AG10803 (cell line): ENCODE measurements around the gene ERC1.

Experiments used
- DNase-seq: peaks from one replicate; pipeline ENCODE4 v3.0.0; 2010; ENCODE audit warnings: low read depth
- H3K4me3 ChIP-seq: 2 replicates; pipeline ENCODE4 v1.5.1; 2011; ENCODE audit warnings: mild to moderate bottlenecking, low read length, control low read depth
- TF ChIP-seq, protein P1 (sequence below): conservative IDR thresholded peaks from 2 replicates; pipeline ENCODE4 v1.5.1; 2011; ENCODE audit warnings: mild to moderate bottlenecking, low read length, control low read depth, inconsistent platforms

Gene ERC1

DNA sequence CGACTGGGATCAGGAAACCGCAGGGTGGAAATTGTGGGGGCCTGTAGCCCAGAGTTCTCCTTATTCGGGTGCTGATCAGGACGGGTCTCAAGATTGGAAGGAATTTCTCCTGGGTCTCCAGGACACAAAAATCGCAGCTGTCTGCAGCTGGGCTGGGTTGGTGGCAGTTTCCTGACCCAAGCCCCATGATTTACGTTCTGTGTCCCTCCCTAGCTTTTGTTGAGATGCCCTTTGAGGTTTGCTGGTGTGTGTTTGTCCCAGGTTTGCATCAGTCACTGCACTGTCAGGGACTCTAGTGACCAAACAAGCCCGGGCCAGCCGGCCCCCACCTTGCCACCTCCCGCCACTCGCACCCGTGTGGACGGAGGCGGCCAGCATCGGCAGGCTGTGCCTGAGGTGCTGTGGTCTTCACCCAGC lies 513.9 kb downstream of the ERC1 start:
- TF ChIP-seq, protein P1, sequence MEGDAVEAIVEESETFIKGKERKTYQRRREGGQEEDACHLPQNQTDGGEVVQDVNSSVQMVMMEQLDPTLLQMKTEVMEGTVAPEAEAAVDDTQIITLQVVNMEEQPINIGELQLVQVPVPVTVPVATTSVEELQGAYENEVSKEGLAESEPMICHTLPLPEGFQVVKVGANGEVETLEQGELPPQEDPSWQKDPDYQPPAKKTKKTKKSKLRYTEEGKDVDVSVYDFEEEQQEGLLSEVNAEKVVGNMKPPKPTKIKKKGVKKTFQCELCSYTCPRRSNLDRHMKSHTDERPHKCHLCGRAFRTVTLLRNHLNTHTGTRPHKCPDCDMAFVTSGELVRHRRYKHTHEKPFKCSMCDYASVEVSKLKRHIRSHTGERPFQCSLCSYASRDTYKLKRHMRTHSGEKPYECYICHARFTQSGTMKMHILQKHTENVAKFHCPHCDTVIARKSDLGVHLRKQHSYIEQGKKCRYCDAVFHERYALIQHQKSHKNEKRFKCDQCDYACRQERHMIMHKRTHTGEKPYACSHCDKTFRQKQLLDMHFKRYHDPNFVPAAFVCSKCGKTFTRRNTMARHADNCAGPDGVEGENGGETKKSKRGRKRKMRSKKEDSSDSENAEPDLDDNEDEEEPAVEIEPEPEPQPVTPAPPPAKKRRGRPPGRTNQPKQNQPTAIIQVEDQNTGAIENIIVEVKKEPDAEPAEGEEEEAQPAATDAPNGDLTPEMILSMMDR = no peak
- DNase-seq = no peak
- no peak overlapping the region for H3K4me3 ChIP-seq

DNA sequence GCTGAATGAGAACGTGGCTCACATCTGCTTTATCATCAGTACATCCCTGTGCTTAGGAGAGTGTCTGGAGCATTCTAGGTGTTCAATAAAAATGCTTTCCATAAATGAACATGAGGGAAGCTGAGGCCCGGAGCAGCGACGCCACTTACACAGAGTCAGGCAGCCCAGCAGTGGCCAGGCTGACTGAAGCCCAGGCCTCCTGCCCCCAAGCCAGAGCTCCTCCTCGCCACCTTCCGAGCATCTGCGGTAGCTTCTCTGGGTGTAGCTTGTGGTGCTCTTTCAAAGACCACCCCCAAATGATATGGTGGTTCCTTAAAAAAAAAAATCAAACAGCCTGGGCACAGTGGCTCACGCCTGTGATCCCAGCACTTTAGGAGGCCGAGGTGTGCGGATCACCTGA lies 514.6 kb downstream of the ERC1 start:
- TF ChIP-seq, protein P1 = no peak
- no peak for DNase-seq
- H3K4me3 ChIP-seq = no peak overlapping the region

DNA sequence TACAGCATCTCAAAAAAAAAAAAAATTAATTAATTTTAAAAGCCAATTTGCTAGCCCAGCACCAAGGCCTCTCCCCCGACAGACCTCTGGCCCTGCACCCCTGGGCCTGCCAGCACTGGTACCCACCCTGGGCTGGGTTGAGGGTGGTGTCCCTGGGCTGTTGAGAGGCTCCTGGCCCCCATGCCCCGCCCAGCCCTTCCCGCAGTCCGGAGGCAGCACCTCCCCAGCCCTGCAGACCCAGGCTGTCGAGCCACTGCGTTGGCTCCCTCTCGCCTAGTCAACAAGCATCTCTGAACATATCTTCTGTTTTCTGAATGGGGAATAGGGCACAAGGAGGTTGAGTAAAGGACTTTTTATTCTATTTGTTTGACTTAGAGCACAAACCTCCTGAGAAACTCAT lies 516.3 kb downstream of the ERC1 start:
- H3K4me3 ChIP-seq = no peak overlapping the region
- TF ChIP-seq, protein P1 = no peak
- DNase-seq = no peak

DNA sequence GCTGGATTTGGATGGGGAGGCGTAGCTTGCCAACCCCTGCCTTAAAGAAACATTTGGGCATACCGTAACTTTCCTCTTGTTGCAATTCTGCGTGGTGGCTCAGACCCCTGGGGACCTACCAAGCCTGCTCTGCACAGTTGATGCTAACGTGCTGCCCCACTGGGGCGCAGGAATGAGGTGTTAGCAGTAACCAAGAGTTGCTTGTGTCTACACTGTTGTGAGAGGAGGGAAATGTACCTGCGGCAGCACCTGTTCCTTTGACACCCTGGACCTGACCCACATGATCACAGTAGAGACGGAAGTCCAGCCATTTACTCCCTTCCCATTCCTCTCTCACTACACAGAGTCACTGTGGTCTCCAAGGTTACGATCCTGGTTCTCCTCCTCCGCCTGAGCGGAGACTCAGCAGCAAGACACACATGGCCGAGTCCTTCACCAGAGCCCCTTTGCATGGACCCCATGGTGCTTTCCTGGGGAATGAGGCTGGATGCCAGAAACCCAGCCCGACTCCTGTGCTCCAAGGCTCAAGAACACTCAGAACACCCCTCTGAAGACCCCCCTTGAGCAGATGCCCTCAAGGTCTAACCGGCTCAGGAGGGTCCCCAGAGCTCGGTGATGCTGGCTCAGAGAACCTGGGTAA lies 518.5 kb downstream of the ERC1 start:
- no peak overlapping the region for H3K4me3 ChIP-seq
- no peak for DNase-seq
- TF ChIP-seq, protein P1 = no peak

DNA sequence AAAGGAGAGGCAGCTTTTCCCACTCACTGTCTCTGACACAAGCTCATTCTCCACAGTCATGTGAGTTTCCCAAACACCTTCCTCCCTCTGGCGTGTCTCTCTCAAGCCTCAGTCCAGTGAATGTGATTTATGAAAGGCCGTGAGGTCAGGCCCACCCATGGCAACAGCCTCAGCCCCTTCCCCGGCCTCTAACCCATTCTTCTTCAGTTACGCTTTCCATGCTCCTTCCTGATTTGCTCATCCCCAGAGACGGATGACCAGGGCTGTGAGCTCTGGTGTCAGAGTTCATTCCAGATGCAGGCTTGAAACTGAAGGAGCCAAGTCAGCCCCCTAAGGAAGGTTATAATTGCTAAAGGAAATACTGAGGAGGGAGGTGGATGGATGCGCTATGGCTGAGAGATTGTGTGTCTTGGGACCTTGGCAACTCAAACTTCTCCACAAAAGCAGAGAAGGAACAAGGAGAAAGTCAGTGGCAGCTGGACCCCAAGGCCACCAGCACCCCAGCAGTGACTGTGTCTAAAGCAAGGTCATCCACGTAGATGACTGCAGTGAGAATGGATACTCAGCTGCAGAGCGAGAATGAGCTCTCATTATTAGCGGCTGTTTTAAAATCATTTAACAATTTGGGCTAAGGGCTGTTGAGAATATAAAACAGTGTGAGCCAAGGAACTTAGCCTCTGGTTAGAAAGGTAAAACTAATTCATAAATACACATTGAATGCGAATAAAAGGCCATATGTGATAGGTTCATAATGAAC lies 519.2 kb downstream of the ERC1 start:
- no peak overlapping the region for H3K4me3 ChIP-seq
- TF ChIP-seq, protein P1 = no peak
- no peak for DNase-seq

DNA sequence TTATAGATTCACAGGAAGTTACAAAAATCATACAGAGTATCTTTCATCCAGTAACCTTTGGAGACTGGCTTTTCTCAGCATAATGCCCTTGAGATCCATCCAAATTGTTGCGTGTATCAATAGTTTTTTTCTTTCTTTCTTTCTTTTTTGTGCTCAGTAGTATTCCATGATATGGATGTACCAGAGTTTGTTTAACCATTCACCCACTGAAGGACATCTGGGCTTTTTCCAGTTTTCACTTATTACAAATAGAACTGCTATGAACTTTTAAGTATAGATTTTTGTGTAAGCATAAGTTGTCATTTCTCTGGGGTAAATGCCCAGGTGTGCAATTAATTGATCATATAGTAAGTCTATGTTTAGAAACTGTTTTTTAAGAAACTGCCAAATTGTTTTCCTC lies 524.0 kb downstream of the ERC1 start:
- DNase-seq = no peak
- TF ChIP-seq, protein P1 = no peak
- no peak overlapping the region for H3K4me3 ChIP-seq

DNA sequence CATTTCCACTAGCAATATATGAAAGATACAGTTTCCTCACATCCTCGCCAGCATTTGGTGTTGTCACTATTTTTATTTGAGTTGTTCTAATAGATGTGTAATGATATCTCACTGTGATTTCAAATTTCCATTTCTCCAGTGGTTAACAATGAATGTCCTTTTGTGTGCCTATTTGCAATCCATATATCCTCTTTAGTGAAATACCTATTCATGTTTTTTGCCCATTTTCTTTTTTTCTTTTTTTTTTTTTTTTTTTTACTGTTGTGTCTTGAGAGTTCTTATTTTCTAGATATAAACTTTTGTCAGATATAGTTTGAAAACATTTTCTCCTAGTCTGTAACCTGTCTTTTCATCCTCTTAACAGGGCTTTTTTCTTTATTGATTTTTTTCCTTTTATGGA lies 524.4 kb downstream of the ERC1 start:
- DNase-seq = no peak
- no peak overlapping the region for H3K4me3 ChIP-seq
- TF ChIP-seq, protein P1 = no peak
